ENCODE results near the gene APLF.
"Not testable (repeated sequence)": the region's sequence is repeated elsewhere in the genome, so short reads cannot be mapped to it uniquely, and the experiment has no call there.

The APLF gene

DNA sequence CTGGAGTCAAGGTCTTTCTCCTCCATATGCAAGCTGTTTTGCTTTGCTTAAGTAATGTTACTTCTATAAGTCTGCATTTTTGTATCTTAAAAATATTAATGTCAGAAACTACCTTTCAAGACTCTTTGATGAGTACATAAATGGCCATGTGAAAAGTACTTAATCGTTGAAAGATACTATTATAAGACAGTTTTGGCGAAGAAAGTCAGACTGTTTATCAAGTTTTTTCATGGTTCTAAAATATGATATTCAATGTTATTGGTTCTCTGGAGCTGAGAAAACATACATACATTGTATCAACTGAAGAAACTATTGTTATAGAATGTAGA, 25.4 kb upstream of the APLF start:
- no peak for DNase-seq

DNA sequence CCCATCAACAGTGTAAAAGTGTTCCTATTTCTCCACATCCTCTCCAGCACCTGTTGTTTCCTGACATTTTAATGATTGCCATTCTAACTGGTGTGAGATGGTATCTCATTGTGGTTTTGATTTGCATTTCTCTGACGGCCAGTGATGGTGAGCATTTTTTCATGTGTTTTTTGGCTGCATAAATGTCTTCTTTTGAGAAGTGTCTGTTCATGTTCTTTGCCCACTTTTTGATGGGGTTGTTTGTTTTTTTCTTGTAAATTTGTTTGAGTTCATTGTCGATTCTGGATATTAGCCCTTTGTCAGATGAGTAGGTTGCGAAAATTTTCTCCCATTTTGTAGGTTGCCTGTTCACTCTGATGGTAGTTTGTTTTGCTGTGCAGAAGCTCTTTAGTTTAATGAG, 21.0 kb upstream of the APLF start:
- not testable (repeated sequence) for DNase-seq

DNA sequence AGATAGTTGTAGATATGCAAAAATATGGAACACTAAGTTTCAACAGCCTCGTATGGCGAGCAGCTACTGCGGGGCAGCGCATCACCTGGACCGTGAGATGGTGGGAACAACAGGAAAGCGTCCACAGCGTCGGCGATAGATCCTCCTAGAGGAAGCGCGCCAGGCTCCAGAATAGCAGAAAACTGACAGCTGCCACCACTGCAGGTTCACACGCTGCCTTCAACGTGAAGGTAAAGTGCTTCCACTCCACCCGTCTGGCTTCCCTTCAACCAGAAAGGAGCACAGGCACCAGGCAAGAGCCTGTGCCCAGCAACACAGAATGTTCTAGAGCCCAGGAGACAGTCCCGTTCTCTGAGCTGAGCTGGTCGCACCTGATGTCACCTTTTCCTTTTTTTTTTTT, 20.3 kb upstream of the APLF start:
- no peak for DNase-seq

DNA sequence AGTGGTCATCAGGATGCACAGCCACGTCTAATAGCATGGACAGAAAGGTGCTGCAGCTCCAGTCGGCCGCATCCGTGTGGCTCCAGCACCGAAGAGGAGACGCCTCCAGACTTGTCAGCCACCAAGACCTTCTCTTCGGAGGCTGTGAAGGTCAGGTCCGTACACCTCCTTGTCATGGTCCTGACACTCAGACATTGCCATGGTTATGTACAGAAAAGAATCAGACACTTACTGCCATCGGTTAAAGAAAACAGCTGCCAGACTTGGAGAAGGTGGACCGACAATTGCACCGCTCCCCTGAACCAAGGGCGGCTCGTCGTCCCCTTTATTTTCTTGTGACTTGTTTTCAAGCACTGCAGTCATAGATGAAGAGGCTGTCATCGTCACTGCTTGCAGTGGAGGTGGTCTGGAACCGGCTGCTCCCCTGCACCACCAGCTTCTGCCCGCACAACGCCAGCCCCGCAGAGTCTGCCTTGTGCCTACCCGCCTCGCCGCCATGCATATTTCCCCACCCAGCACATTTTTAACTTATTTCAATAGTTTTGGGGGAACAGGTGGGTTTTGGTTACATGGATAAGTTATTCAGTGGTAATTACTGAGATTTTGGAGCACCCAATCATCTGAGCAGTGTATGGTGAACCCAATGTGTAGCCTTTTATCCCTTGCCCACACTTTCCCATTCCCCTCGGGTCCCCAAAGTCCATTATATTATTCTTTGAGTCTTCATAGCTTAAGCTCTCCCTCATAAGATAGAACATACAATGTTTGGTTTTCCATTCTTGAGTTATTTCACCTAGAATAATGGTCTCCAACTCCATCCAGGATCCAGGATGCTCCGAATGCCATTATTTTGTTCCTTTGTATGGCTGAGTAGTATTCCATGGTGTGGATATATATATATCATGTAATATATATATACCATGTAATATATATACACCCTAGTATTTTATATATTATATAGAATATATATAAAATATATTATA, 18.4 kb upstream of the APLF start:
- DNase-seq, result no peak

DNA sequence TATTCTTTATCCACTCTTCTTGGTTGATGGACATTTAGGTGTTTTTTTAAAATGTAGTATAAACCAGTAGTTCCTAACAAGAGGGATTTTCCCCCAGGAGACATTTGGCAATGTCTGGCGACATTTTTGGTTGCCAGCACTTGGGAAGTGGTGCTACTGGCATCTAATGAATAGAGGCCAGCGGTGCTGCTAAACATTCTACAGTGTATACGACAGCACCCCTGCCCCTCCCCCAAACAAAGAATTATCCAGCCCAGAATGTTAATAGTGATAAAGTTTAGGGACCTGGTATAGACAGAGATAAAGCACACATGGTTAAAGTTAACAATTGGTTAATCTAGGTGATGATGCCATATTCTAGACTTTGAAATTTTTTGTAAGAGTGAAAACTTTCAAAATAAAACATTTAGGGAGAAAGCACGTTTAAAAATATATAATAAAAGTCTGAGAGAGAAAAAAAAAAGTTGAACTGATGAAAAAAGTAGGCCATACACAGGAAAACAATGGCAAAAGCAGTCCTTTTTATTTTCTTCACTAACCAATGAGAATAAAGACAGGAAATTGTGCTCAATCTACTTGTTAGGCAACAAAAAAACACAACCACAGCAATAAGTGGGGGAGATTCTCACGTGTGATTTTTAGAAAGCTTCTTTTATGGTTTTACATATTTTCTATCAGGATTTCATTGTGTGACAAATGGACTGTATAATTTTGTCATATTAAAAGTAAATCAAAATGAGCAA, 15.1 kb upstream of the APLF start:
- DNase-seq, result no peak

DNA sequence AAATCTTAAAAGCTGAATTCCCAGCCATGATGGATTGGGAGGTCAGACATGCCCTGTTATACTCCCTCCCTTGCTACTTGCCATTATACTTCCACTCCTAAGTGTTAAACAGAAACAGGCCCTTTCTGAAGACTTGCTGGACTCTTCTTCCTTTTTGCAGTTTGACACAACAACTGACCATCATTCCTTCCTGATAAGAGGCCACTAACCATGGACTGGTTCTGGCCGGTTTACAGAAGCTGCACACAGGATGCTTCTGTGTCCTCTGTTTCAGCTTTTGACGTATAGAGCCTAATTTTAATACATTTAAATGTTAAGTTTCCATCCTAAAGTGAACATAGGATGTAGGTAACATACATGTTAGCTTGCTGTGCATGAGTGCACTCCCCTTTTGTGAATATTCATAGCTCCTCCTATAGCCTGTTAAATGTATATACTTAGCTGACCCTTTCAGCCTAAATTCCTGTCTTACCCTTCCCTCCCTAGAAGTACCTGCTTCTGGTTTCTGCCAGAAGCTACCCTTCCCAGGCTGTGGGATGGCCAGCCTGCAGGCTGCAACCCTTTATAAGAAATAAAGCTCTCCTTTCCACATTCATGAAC, 13.5 kb upstream of the APLF start:
- no peak for DNase-seq

DNA sequence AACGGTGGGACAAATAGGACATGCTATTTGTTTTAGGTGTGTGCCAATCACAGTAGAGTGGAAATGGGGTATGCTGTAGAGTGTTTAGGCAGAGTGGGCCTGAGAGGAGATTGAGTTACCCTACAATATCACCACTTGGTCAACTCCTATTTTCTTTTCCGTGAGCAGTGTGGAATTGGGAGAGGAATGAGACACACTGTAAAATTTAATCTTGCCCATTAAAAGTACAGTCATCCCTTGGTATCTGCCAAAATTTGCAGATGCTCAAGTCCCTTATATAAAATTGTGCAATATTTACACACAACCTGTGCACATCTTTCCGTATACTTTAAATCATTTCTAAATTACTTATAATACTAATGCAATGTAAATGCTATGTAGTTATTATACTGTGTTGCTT, 12.7 kb upstream of the APLF start:
- DNase-seq, result no peak

DNA sequence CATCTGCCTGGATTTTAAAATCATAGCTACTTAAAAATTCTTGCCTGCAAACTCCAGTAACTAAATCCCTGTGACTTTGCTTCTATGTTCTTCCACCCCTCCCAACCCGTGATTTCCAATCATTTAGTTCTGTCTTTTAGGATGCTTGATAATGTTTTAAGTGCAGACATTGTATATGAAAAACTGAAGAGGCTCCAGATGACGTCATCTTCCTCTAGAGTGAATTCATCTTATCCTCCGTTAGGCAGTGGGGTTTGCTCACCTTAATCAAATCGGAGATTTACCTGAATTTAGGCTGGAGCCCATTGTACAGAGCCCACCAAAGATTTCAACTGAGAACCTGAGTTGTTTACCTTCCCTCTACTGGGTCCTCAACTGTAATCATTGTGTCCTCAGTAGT, 11.2 kb upstream of the APLF start:
- DNase-seq, result no peak

DNA sequence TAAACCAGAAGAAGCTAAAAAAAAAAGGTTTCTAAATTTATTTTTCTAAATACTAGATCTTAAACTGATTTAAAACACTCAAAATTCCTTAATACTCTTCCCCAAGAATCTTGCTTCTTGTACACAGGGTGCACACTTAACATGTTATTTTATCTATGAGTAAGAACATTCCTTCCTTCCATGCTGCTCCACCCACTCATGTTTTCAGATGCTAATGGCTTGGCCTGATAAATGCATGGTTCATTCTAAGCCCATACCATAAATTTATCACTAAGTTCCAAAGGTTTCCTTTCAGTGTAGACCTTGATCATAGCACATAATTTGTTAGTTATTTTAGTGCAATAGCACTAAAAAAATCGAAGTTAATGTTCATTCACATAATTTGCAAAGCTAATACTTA, 8.4 kb upstream of the APLF start:
- no peak for DNase-seq

DNA sequence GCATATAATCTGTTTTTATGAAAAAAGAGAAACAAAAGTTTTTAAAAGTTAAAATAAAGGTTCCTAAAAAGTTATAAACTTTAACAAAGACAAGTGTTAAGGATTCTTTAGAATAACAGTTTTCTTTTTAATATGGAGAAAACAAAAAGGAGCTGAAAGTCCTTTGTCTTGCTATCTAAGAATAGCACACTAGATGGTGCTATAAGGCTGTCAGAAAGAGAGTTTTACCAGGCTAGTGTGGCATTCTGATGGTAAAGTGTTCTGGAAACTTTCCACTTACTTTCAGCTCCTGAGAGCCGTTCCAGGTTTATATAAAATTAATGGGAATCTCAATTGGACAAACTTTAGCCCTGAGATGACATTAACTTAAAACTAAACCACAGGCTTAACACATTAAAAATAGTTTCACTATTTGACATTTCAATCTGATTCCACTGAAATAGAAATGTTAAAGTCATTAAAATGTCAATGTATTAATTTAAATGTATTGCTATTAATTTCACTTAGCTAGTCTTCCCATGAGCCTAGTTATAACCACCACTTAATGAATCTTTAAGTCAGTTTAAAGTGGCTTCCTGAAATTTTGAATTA, 4.0 kb upstream of the APLF start:
- DNase-seq, result peak; percentile 73

DNA sequence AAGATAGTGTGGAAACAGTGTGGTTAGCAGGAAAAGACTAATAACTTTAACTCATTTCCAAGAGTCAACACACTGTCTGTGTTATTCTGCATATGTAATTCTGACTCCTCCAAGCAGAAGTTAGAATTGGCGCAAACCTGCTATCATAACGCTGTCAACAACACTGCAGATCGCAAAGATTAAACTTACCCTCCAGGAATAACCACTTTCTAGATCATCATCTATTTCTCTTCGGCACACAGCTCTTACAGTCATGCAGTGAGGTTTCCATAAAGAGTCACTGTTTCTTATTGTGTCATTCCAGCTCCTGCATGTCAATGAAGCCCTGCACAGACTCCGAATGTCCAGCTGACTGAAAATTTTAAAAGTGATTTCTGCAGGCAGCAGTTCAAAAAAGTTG, 2.7 kb upstream of the APLF start:
- DNase-seq, result no peak

DNA sequence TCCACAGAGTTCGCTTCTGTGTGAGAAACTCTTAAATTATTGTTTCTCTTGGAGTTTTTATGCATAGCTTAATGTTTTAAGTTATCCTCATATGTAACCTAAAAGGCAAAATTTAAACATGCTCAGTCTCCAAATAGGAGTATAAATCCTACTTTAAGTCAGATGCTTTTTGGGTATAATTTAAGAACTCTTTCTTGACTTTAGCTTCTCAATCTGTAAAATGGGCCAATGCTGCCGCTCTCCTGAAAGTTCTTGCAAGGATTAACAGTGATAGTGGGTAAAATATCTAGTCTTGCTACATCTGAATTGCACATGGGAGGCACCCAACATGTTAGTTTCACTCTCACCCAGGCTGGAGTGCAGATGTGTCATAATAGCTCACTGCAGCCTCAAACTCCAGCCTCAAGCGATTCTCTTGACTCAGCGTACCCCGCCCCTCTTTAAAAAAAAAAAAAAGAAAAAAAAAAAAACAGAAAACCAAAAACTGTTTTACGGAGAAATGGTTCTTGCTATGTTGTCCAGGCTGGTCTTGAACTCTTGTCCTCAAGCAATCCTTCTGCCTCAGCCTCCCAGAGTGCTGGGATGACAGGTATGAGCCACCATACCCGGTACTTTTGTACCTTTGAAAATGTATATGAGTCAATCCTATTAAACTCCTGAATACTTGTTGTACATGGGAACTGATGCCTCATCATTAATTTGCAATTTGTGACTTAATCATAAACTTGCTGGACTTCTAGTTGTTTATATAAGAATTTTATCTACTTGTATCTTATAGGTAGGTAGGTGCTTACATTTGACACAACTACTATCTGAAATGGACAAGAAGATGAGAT, 2.1 kb upstream of the APLF start:
- no peak for DNase-seq

DNA sequence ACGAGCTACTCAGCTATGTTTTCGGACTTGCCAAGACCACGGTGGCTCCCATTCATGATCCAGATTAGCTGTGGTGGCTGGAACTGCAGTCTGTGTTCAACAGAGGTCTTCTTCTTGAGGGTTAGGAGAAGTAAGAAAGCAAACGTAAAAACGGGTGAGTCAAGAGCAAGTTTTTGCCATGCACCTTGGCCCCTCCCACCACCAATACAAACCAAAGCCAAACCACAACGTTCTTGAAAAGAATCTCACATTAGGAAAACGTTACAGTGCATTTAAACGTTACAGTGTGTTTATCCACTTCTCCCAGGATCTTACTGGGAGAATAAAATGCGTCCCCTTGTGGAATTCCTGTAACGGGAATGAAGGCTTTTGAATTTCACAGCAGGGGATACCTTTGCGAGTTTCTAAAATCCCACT, 1.0 kb upstream of the APLF start:
- DNase-seq, result peak; percentile 38

DNA sequence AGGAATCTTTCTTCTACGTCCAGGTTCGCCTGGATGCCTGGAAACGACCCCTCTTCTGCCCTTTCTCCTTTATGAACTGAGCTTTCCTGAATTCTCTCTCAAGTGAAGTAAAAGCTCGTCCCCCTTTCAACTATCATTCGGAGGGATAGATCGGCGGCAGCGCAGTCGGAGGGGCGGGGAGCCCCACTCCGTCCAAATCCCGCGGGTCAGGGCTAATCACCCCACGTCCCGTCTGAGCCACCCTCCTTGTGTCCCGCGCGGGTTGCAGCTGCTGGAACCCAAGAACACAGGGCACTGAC, 658 bp upstream of the APLF start:
- no peak for DNase-seq

DNA sequence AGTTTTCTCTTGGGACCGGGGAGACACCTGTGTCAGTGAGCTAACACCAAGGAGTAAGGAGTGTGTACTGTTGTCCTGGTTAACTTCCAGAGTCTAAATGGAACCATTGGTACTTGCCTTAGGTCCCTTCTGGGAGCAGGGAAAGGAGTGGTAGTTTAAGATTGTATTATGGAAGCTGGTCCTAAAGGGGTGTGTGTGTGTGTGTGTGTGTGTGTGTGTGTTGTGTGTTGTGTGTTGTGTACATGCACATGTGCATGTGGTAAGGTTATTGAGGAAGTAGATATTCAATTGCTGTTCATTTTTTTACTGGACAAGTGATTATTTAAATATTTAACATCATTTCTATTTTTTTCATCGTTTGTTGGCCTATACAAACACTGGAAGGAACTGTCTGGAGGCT, 1.4 kb downstream of the APLF start:
- DNase-seq, result peak; percentile 22

DNA sequence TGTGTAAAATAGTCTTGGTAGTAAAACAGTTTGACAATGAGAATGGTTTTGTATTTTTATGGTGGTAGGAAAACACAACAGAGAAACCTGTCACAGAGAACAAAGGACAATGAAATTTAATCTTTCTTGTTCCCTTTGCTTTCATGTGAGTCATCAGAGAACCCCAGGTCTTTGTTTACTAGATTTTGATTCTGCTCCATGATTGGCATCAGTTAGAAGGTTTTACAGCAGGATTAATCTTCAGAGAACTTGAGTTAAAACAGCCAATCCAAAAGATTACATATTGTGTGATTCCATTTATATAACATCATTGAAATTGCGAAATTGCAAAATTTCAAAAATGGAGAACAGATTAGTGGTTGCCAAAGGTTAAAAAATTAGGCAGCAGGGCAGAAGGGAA, 2.5 kb downstream of the APLF start:
- peak; percentile 86 for DNase-seq

DNA sequence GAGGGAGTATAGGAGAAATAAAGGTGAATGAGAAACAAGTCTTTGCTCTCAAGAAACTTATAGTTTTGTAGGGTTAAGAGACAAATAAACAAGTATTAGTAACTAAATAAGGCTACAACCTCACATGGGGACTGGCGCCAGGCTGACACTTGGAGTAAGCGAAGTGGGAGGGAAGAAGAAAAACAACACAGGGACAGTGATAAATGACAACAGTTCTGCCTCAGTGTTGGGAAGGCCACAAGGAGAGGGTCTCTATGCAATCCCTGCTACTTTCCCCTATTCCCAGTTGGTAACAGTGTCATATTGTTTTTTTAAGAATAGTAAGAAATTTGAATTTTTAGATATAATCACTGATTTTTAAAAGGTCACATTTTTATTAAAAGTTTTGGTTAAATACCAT, 4.0 kb downstream of the APLF start:
- no peak for DNase-seq

DNA sequence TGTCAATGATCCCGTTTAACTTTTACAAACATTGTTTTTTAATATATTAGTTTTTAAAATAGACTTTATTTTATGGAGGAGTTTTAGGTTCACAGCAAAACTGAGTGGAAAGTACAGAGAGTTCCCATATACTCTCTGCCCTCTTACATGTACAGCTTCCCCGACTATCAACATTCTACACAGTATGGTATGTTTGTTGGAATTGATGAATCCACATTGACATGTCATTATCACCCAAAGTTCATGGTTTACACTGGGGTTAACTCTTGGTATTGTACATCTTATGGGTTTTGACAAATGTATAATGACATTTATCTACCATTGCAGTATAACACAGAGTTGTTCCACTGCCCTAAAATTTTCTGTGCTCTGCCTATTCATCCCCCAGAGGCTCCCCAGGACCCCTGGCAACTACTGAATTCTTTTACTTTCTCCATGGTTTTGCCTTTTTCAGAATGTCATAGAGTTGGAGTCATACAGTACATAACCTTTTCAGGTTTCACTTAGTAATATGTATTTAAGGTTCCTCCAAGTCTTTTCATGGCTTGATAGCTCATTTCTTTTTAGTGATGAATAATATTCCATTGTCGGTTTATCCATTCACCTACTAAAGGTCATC, 5.5 kb downstream of the APLF start:
- no peak for DNase-seq

DNA sequence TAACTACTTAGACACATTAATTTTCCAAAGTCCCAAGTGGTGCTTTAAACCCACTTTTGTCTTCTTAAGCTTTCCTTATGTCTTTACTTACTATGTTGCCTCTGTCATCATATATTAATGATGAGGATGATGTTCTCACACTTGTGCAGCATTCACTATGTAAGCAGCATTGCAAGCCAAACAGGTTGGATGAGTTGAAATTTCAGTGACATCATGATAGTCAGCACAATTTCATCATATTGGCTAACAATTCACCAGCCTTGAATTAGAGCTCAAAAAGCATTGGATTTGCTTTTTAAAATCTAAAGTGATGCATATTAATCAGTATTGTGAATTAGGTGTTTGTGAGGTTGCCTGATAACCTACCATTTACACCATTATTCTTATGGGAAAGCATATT, 7.7 kb downstream of the APLF start:
- DNase-seq, result peak; percentile 77

DNA sequence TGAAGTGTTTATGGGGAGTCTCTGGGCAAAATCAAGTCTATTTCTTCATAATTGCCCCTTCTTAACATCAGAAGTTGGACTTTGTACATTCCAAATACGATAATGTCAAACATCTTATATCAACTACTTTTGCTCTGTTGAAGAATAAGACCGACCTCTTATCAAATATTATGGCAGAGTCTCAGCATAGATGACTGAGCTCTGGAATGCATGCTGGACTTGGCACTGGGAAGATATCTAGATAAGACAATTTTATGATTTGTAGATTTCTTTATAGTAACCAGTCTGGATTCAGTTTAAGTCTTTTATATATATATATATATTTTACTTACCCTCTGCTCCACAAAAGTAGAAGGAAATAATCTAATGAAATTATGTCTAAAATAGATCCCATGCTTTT, 8.2 kb downstream of the APLF start:
- DNase-seq, result no peak

DNA sequence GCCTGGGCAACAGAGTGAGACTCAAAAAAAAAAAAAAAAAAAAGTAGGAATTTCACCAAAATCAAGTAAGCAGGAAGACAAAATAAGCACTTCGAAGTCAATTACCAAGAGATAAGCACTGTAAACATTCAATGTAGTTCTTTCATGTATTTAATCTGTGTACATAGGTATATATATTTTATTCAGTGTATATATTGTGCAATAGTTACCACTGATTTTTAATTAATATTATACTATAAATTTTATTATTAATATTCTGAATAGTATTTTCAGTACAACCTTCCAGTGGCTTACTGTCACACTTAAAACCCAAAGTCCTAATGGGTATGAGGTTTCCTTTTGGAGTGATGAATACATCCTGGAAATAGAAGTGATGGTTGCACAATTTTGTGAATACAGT, 9.1 kb downstream of the APLF start:
- DNase-seq, result no peak

DNA sequence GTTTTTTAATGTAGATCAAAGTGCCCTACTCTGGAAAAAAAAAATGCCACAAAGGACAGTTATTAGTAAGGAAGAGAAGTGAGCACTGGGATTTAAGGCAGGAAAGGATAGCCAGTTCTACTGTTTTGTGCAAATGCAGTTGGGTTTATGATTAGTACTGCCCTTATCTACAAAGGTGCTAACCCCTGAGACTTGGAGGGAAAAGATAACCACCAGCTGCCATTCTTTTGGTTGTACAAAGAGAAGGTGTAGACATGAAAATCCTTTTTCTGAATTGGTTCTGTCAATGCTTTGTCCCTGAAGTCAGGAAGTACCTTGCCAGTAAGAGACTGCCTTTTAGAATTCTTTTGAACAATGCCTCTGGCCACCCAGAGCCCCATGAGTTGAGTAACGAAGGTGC, 11.3 kb downstream of the APLF start:
- DNase-seq, result no peak
